ENCODE results near the gene CLCN4.

GRCh38 chrX:10259716-10260115, 102.9 kb downstream of the CLCN4 start:
- TF ChIP-seq EZH2 (IDR thresholded peaks at IDR 0.05; ENCODE audit: borderline replicate concordance, insufficient read depth, low read depth, low read length, poor library complexity, severe bottlenecking), result no peak
- TF ChIP-seq, protein P1, sequence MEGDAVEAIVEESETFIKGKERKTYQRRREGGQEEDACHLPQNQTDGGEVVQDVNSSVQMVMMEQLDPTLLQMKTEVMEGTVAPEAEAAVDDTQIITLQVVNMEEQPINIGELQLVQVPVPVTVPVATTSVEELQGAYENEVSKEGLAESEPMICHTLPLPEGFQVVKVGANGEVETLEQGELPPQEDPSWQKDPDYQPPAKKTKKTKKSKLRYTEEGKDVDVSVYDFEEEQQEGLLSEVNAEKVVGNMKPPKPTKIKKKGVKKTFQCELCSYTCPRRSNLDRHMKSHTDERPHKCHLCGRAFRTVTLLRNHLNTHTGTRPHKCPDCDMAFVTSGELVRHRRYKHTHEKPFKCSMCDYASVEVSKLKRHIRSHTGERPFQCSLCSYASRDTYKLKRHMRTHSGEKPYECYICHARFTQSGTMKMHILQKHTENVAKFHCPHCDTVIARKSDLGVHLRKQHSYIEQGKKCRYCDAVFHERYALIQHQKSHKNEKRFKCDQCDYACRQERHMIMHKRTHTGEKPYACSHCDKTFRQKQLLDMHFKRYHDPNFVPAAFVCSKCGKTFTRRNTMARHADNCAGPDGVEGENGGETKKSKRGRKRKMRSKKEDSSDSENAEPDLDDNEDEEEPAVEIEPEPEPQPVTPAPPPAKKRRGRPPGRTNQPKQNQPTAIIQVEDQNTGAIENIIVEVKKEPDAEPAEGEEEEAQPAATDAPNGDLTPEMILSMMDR (IDR thresholded peaks at IDR 0.05), result no peak
